MCF 10A (cell line): ENCODE data around the gene SHC2. TPM values are rescaled to one million over a fixed set of nuclear protein-coding genes. Genes with fewer than 3 reads are reported as not detected.

Source experiments
- BruUV-seq: library from RNA; stranded (reverse); fragments of 400-500 nt; replicated peaks from 2 replicates; lab custom pipeline; 2021; lab: Mats Ljungman, UMichigan
- CTCF ChIA-PET: fragments of 300-600 bp; sonication (Branson Sonifier 250); formaldehyde crosslinking; extraction: SDS; loops from one replicate; lab custom pipeline; 2021; ENCODE audit warnings: antibody characterized with exemption, inconsistent platforms; lab: Yijun Ruan, JAX
- POLR2A ChIA-PET: fragments of 300-600, 350-650 bp; sonication (Branson Sonifier 250); formaldehyde crosslinking; extraction: SDS; loops from one replicate; lab custom pipeline; 2020; ENCODE audit warnings: antibody characterized with exemption, inconsistent platforms; lab: Yijun Ruan, JAX
- DNase-seq: peaks from one replicate; pipeline ENCODE4 v3.0.0-alpha.2; 2018; ENCODE audit not compliant: unreplicated experiment
- H3K27ac Mint-ChIP-seq: one replicate; pipeline ENCODE4 v1.8.0; 2022; ENCODE audit warnings: mild to moderate bottlenecking, low read depth, mixed read lengths; ENCODE audit not compliant: unreplicated experiment
- H3K27me3 Mint-ChIP-seq: one replicate; pipeline ENCODE4 v1.8.0; 2022; ENCODE audit warnings: mixed read lengths; ENCODE audit not compliant: insufficient read depth, unreplicated experiment
- H3K36me3 Mint-ChIP-seq: one replicate; pipeline ENCODE4 v1.8.0; 2022; ENCODE audit warnings: mild to moderate bottlenecking, moderate library complexity, mixed read lengths; ENCODE audit not compliant: insufficient read depth, unreplicated experiment
- H3K4me1 Mint-ChIP-seq: one replicate; pipeline ENCODE4 v1.8.0; 2022; ENCODE audit warnings: mixed read lengths; ENCODE audit not compliant: insufficient read depth, unreplicated experiment
- H3K4me3 Mint-ChIP-seq: one replicate; pipeline ENCODE4 v1.8.0; 2022; ENCODE audit warnings: mild to moderate bottlenecking, moderate library complexity, mixed read lengths; ENCODE audit not compliant: unreplicated experiment
- H3K9me3 Mint-ChIP-seq: one replicate; pipeline ENCODE4 v1.8.0; 2022; ENCODE audit warnings: mixed read lengths; ENCODE audit not compliant: unreplicated experiment
- intact Hi-C: fragments of 100-400 bp; cut with micrococcal nuclease; formaldehyde crosslinking; loops from 2 replicates; pipeline ENCODE4 v1.14.1; 2022
- total RNA-seq: library from RNA; stranded (reverse); gene quantifications from 2 replicates; pipeline ENCODE4 v1.2.3, GENCODE V29; 2022
- TF ChIP-seq, protein P1 (sequence below): fragments of 200-600 bp; IDR thresholded peaks from one replicate; pipeline ENCODE4 v1.8.0; 2022; ENCODE audit warnings: antibody characterized with exemption, mild to moderate bottlenecking; ENCODE audit not compliant: unreplicated experiment

Gene SHC2
- total RNA-seq, 1 experiment from 2014 or later, result 0.77 TPM

DNA sequence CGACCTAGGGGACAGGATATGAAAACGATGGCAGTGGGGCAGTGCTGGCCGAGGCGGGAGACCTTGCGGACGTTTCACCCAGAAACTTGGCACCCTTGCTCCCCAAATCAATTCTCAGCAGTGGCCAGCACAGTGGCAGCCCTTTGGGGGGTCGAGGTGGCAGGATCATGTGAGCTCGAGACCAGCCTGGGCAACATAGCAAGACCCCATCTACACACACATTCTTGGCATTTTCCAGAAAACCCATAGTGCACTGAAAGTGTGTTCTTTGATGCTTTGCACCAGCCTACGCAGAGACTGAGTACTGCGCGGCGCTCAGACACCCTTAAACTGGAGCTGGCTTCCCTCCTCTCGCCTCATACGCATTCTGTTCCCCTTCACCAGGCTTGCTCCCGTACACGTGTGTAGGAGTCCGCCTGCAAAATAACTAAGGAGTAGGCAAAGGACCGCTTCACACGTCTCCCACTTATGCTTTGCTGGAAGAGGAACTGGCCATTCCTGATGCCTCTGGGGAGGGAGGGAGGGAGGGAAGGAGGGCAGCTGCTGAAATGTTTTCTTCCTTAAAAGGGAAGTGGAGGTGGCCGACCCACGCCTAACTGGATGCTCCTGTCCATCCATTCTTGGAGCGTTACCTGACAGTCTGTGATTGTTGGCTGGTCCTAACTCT is 92.7 kb downstream of the SHC2 start:
- POLR2A ChIA-PET, result no interaction called here

DNA sequence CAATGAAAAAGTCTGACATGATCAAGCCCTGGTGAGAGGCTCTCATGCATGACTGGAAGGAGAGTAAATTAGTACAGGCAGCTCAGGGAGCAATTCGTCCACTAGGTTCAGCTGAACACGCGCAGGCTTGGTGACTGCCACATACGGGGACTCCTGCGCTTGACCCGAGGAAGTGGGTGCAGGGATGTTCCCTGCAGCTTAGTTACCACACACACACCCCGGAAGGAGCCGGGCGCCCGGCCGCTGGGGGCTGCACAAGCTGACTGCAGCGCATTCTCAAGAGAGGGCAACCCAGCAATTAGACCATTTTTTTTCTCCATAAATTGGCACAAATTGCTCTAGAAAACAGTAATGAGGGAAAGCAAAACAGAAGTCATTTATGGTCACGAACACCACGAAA is 93.3 kb downstream of the SHC2 start:
- TF ChIP-seq, protein P1, sequence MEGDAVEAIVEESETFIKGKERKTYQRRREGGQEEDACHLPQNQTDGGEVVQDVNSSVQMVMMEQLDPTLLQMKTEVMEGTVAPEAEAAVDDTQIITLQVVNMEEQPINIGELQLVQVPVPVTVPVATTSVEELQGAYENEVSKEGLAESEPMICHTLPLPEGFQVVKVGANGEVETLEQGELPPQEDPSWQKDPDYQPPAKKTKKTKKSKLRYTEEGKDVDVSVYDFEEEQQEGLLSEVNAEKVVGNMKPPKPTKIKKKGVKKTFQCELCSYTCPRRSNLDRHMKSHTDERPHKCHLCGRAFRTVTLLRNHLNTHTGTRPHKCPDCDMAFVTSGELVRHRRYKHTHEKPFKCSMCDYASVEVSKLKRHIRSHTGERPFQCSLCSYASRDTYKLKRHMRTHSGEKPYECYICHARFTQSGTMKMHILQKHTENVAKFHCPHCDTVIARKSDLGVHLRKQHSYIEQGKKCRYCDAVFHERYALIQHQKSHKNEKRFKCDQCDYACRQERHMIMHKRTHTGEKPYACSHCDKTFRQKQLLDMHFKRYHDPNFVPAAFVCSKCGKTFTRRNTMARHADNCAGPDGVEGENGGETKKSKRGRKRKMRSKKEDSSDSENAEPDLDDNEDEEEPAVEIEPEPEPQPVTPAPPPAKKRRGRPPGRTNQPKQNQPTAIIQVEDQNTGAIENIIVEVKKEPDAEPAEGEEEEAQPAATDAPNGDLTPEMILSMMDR, result no peak
- H3K9me3 Mint-ChIP-seq, result no peaks in the 10 kb centered on the region
- no peaks in the 10 kb centered on the region for H3K4me1 Mint-ChIP-seq
- intact Hi-C loops, result no loop called here
- DNase-seq, result no peak
- ChIA-PET POLR2A (no interaction called here), CTCF (no interaction called here)
- H3K4me3 Mint-ChIP-seq, result no peak overlapping the region
- peaks cover 30% of the 10 kb centered on the region for H3K27me3 Mint-ChIP-seq
- H3K36me3 Mint-ChIP-seq, result no peaks in the 10 kb centered on the region
- BruUV-seq, result no TSS peak
- no peak overlapping the region for H3K27ac Mint-ChIP-seq

More for the DNA sequence above, 92.7 kb downstream of the SHC2 start:
- Mint-ChIP-seq H3K36me3 (no peaks in the 10 kb centered on the region), H3K27me3 (peaks cover 30% of the 10 kb centered on the region), H3K9me3 (no peaks in the 10 kb centered on the region), H3K4me1 (no peaks in the 10 kb centered on the region), H3K4me3 (no peak overlapping the region), H3K27ac (no peak overlapping the region)
- TF ChIP-seq, protein P1, result no peak
- no TSS peak for BruUV-seq
- CTCF ChIA-PET, result no interaction called here
- no peak for DNase-seq
- intact Hi-C loops, result no loop called here

DNA sequence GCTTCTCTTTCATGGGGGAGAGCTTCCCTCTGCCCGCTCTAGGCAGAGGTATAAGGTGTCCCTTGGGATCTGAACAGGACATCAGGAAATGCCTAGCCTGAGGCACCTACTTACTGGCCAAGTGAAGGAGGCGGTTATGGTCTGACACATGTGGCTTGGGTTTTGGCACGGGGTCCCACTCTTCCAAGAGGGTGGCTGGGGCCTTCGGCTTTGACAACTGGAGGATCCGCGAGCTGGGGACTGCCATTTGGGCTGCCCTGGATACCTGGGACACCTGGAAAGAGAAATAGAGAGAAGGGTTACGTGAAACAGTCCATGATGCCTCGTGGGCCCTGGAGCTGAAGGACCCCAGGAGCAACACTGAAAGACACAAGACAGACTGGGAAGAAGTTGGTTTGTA is 93.9 kb downstream of the SHC2 start:
- H3K4me3 Mint-ChIP-seq, result no peak overlapping the region
- DNase-seq, result no peak
- H3K27me3 Mint-ChIP-seq, result peaks cover 30% of the 10 kb centered on the region
- H3K27ac Mint-ChIP-seq, result no peak overlapping the region
- CTCF ChIA-PET, result no interaction called here
- BruUV-seq, result no TSS peak
- intact Hi-C loops, result no loop called here
- POLR2A ChIA-PET, result no interaction called here
- H3K4me1 Mint-ChIP-seq, result no peaks in the 10 kb centered on the region
- no peaks in the 10 kb centered on the region for H3K9me3 Mint-ChIP-seq
- TF ChIP-seq, protein P1, result no peak
- no peaks in the 10 kb centered on the region for H3K36me3 Mint-ChIP-seq

Other genes starting within 250 kb of the SHC2 start
- 5.4 and 9.4 TPM in 2 replicates for gene PLPP2, start 169.6 kb downstream of the SHC2 start, total RNA-seq
- 24.2 TPM in 2 replicates for gene MIER2, start 116.2 kb downstream of the SHC2 start, total RNA-seq
- gene C2CD4C, start 51.9 kb downstream of the SHC2 start, total RNA-seq, result 0.49 and 0.88 TPM in 2 replicates
- gene MADCAM1, start 35.5 kb upstream of the SHC2 start, total RNA-seq, result 0.25 and 0.47 TPM in 2 replicates
- gene TPGS1, start 46.5 kb upstream of the SHC2 start, total RNA-seq, result 11.9 and 12.6 TPM in 2 replicates
- 49.7 and 61.3 TPM in 2 replicates for gene CDC34, start 70.7 kb upstream of the SHC2 start, total RNA-seq
- not detected in 2 replicates for gene GZMM, start 83.0 kb upstream of the SHC2 start, total RNA-seq
- gene BSG, start 111.6 kb upstream of the SHC2 start, total RNA-seq, result 550 and 557 TPM in 2 replicates
- gene HCN2, start 128.8 kb upstream of the SHC2 start, total RNA-seq, result 0.68 and 1.2 TPM in 2 replicates
- 36.9 and 40.9 TPM in 2 replicates for gene POLRMT, start 172.5 kb upstream of the SHC2 start, total RNA-seq
- gene FGF22, start 178.8 kb upstream of the SHC2 start, total RNA-seq, result not detected in 2 replicates
- 53.9 and 68.0 TPM in 2 replicates for gene RNF126, start 202.2 kb upstream of the SHC2 start, total RNA-seq
- gene FSTL3, start 215.4 kb upstream of the SHC2 start, total RNA-seq, result 172 and 183 TPM in 2 replicates
- gene PRSS57, start 234.4 kb upstream of the SHC2 start, total RNA-seq, result not detected in 2 replicates
- 0.44 TPM in 1 of 2 replicates, not detected in the other for gene PALM, start 247.9 kb upstream of the SHC2 start, total RNA-seq